GM21526 (cell line): ENCODE measurements around the gene OSGEP.

Experiments
- ATAC-seq: cut with Tn5 transposase; IDR thresholded peaks from one replicate; pipeline ENCODE4 v1.9.1; 2021; ENCODE audit warnings: moderate library complexity; ENCODE audit not compliant: unreplicated experiment, low FRiP score

OSGEP gene

DNA sequence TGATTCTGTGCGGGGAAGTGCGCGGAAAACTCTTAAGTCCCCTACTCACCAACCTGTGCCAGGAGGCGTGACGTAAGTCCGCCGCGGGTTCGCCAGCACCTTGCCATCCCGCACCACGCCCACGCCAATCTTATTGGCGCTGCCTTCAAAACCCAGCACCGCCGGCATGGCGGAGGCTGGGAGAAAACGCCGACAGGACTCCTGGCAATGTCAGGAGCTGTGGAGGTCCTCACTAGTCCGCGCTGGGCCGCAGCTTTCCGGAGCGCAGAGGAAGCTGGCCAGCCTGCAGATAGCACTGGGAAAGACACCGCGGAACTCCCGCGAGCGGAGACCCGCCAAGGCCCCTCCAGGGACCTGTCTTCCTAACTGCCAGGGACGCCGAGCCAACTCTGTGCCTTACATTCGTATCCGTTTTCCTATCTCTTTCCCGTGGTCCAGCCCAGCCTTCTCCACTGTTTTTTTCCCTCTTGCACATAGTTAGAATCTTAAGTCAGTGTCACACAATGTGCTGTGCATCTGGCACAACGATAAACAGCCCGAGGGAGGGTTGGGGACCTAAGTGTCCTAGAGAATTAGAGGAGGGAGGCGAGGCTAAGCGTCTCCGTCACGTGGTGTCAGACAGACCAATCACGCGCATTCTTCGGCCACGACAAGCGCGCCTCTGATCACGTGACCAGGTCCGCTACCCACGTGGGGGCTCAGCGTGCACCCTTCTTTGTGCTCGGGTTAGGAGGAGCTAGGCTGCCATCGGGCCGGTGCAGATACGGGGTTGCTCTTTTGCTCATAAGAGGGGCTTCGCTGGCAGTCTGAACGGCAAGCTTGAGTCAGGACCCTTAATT lies at the start of gene OSGEP, which contains the start of gene APEX1:
OSGEP (minus strand) TSS at position 297 of the 839 bp plus-strand sequence; CDS start at position 168, 129 bp downstream.
APEX1 (plus strand) TSS at position 711 of the 839 bp plus-strand sequence. CDS start 420 bp downstream, outside the sequence.
- ATAC-seq, result peak; percentile 73

DNA sequence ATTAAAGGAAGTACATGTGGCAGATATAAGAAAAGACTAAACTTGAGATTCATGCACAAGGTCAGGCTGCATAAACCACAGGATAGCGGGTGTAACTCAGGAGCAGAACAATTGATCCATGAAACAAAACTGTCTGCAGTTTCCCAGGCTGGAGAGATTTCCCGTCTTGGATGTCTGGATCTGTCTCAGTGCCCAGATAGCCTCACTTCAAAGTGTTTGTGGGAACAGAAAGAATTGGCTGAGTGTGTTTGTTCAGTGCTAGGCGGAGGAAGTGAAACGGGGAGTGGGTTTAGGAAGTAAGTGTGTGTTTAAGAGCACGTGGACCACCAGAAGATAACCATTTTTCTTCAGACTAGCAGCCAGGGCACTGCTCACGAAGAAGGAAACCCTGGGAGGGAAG lies 49.3 kb upstream of the OSGEP start:
- no peak for ATAC-seq

DNA sequence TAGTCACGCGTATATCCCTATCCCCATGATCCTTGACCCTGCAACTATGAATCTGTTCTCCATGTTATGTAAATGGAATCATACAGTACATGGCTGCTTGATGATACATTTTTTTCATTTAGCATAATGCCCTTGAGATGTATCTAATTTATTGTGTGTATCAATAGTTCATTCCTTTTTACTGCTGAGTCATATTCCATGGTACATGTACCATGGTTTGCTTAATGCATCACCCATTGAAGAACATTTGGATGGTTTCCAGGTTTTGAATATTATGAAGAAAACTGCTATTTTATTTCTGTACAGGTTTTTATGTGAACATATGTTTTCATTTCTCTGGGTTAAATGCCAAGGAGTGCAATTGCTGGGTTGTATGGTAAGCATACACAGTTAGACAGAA lies 46.7 kb upstream of the OSGEP start:
- no peak for ATAC-seq

DNA sequence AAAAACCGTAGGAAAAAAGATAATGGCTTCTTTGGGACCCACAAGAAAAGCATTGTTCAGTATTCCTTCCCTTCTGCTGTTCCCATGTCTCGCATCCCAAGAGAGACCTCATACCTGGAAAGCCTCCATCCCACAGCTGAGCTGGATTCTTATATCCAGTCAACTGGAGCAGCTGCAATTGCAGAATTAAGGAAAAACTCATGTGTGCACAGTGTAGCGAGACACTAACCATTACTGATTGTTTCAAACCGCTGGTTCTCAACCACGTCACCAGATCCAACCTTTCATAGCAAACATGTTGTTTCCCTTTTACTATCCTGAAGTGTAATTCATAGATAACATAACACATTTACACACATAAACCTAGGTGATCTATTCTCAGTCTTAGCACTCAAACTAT lies 45.3 kb upstream of the OSGEP start:
- no peak for ATAC-seq

DNA sequence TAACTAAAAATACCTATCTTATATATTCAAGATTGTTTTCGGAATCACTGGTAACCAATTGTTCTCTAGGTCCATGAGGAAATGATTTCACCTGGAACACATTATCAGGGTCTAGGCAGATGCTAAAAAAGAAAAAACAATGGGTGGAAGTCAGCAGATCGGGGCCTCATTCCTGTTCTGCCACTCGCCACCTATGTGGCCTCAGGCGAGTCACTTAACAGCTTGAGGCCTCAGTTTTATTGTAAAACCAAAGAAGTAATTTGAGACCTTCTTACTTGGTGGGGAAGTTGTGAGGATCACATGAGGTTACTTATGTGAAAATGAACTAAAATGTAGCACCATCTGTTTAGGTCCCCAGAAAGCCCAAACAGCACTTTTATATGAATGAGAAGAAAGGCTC lies 44.5 kb upstream of the OSGEP start:
- ATAC-seq, result no peak

DNA sequence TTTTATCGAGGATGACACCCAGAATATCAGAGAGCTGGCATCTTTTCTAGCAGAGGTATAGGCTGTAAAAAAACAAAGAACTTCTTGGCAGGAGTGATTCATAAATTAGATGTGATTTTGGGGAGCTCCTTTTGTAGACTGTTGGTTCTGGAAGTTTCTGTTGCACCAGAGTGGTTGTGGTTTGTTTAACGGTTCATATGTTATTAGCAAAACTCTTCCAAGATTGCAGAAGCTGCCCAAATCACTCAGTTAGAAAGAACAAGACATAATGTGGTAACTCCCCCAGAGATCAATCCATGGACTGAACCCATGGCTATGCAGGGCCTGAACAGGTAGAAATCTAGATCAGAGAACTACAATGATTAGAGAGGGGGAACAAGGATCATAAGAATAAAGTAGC lies 44.0 kb upstream of the OSGEP start:
- ATAC-seq, result no peak

DNA sequence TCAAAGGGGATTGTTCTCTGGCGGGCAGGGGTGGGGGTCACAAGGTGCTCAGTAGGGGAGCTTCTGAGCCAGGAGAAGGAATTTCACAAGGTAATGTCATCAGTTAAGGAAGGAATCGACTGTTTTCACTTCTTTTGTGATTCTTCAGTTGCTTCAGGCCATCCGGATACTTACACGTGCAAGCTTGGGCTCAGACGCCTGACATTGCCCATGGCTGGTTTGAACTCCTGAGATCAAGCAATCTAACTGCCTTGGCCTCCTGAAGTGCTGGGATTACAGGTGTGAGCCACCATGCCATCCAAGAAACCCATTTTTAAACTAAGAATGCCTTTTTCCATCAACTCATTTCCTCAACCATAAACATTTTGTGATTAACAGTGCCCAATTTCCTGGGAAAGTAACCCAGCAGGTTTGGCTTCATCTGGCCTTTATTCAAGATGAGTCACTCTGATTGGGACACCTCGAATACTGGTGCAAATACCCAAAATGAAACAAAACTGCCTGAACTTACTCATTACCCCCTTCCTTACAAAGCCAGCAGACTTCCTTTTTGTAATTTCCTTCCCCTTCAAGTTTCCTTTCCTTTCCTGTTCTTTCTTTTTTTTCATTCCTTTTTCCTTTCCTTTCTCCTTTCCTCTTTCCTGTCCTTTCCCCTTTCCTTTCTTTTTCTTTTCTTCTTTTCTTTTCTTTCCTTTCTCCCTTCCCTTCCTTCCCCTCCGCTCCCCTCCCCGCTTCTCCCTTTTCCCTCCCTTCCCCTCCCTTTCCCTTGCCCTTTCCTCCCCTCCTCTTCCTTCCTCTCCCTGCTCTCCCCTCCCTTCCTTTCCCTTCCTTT lies 40.5 kb upstream of the OSGEP start:
- ATAC-seq, result no peak

DNA sequence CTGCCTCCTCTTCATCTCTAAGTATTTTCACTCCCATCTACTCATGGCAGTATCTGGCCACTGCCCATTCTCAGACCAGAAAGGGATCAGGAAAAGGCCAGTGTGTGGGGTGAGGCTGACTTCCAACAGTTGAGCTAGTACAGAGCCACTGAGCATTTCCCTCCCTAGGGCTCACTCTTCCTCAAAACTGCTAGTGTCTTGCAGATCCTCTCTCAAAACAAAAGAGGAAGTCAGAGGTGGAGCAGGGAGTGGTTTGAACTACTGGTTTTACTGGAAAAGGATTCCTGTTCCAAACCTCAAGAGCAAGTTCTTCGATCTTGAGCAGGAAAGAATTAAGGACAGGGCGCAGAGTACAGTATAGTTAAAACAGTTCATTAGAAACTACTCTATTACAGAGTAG lies 39.0 kb upstream of the OSGEP start:
- no peak for ATAC-seq

DNA sequence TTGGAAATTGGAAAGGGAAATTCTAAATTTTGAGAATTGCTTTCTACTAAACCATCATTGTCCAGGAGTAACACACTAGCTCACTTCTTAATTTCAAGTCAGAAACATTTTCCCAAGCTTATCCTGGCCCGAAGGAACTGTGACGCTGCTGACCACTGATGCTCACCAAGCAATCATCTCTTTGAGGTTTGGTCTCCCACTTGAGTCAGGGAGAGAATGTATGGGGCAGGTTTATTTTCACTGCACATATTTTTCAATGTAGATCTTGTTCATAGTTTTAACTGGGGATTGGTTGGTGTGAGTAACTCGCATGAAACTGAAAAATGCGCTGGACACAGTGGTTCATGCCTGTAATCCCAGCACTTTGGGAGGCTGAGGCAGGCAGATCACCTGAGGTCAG lies 37.9 kb upstream of the OSGEP start:
- ATAC-seq, result no peak

DNA sequence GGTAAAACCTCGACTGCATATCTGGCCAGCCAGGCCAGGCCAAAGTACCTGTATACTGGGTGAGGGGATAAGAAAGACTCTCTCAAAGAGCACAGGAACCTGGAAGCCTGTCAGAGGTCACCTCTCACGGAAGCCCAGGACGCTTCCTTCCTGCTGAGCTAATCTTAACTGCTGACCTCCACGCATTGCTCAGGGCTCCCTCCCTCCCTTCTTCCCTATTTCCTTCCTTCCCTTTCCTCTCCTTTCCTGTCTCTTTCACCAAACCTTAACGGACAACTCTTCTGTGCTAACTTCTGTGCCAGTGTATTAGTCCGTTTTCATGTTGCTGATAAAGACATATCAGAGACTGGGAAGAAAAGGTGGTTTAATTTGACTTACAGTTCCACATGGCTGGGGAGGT lies 36.0 kb upstream of the OSGEP start:
- ATAC-seq, result no peak

DNA sequence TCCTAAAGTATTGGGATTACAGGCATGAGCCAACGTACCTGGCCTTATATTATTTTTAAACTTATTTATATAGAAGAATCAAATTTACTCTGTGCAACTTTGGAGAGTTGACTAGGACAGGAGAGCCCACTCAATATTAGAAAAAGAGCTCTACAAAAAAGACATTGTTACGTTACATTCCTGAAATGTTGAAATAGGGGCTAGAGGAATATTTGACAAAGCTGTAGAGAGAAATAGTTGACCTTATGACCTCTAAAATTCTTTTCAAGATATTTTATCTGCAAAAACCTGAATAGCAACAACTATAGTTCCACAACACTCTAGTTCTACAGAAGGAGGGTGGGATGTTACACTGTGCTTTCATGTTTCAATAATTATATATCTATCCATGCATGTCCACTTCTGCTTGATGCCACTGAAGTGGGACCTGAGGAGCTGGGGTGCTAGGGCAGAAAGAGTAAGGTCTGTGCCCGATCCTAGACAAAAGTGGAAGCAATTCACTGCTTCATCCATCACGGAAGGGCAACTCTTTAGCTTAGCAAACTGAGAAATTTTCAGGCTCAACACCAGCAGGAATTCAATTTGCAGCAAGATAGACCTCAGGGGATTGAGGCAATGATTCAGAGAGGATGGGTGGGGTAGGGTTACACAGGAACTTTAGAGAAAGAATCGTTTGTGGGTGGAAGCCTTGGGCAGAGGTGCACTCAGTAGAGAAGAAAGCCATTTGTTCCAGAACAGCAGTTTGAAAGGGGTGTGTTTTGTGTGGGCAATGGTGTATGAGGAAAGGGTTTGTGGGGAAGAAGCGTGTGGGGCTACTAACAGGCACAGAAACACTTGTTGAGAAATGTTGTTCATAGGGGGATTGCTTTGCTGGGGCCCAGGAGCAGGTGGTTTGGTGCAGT lies 34.7 kb upstream of the OSGEP start:
- no peak for ATAC-seq

DNA sequence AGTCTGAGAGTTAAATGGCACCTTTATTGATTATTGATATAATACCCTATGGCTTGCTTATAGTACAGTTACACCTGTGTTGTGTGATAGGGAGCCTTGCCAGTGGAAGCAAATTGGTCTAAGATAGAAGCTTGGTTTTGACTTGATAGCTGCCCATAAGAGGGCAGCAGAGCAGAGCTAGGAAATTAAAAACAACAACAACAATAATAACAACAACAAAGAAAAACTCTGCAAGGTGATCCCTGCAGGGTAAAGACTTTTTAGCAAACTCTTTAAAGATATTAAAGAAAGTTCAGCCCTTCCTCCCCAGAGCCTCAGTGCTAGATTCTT lies 32.7 kb upstream of the OSGEP start:
- no peak for ATAC-seq

DNA sequence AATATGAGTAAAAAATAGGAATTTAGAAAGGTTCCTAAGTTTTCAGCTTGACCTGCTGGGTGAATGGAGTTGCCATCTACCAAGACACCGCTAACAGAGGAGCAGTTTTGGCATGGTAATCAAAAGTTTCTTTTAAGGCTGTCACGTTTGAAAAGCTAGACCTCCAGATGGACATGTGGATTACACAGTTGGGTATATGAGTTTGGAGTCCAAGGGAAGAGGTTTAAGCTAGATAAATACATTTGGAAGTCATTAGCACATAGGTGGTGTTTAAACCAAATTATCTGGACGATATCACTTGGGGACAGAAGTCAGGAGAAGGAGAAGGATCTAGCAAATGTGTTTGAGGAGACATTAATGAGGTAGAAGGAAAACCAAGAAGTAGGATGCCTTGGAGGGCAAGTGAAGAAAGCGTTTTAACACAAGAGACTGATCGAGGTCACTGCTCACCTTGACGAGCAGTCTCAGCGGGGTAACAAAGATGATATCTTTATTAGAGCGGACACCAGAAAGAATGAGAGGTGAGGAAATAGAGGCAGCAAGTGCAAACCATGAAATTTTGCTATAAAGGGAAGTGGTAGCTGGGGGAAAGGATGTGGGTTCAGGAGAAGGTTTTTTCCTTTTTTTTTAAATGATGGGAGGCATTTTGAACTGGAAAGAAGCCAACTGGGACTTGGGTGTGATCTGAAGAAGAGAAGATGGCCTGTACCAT lies 32.2 kb upstream of the OSGEP start:
- no peak for ATAC-seq

DNA sequence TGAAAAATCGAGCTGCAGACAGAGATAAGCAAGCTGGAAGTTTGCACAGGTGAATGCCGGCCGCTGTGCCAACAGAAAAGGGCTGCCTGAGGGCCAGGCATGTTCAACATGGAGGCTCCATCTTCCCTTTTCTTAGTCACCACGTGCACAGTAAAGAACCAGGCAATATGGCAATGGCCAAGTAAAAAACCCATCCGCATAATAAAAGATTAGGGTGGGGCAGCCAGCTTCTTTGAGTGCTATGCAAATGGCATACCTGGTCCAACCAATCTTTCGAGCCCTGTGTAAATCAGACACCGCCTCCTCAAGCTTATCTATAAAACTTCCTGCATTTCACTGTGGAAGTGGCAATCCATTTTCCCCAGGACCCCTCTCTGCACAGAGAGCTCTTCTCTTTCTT lies 31.3 kb upstream of the OSGEP start:
- ATAC-seq, result no peak

DNA sequence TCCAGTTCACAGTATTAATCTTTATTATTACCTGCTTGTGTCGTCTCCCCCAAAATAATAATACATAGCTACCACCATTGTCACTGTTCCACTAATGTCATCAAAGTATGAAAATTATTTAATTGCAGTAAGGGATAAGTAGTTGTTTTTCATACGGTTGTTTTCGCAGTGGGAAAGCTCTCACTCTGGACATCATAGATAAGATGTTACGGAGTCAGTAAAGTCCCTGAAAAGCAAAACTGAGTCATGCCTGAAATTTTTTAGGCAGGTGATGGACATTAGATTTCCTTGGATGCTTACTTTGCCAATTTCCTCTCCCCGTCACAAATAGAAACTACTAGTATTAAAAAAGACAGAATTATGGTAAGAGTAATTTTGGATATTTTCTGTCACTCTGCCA lies 27.8 kb upstream of the OSGEP start:
- ATAC-seq, result no peak

DNA sequence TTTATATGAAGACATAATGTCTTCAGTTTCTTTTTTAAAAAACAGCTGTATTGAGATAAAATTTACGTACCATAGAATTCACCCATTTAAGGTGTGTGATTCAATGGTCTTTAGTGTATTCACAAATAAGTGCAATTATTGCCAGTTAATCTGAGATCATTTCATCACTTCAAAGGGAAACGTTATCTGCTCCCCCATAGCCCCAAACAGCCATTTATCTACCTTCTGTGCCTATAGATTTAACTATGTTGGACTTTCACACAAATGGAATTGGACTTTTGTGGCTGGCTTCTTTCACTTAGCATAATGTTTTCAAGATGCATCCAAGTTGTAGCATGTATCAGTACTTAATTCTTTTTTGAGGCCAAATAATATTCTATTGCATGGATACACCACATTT lies 24.3 kb upstream of the OSGEP start:
- ATAC-seq, result no peak

DNA sequence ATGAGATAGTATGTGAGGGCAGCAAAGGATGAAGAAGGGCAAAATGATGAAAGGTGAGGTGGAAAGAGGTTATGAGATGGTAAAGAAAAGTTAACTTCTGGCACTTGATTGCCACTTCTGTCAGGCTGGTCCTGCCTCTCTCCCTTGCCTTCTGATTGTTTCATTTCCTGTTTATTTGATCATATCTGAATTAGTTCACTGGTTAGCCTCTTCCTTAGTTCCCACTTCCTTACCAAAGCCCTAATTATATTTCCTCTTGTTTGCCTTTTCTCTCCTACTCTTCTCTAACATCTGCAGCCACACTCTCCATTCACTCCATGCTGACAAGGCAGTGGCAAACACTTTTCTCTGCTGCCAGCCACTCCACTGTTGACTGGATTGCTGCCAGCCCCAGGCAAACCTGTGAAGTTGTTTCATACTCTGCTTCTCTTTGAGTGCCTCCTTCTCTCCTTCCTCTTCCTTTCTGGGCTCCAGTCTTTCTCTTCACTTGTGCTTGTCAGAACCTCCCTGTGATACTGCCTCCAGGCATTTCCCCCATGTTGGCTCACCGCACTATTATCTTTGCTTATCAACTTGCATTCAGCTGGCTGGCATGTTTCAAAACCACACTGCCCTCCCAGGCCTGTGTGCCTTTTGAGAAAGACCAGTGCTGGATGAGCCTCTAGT lies 22.7 kb upstream of the OSGEP start:
- no peak for ATAC-seq

DNA sequence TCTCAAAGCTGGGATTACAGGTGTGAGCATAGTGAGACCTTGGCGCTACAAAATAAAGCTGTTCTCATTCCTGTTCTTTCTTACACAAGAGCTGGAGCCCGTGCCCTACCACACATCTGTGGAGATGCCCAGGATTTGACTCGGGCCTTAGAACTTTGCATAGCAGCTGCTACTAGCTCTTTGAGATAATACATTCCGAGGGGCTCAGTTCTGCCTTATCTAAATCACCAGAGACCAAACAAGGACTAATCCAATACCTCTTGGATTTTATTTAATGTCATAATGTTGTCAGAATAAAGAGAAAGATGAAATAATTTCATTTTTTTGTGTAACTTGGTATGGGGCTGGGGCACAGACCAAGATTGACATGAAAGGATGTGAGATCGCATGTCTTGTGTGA lies 22.2 kb upstream of the OSGEP start:
- no peak for ATAC-seq

DNA sequence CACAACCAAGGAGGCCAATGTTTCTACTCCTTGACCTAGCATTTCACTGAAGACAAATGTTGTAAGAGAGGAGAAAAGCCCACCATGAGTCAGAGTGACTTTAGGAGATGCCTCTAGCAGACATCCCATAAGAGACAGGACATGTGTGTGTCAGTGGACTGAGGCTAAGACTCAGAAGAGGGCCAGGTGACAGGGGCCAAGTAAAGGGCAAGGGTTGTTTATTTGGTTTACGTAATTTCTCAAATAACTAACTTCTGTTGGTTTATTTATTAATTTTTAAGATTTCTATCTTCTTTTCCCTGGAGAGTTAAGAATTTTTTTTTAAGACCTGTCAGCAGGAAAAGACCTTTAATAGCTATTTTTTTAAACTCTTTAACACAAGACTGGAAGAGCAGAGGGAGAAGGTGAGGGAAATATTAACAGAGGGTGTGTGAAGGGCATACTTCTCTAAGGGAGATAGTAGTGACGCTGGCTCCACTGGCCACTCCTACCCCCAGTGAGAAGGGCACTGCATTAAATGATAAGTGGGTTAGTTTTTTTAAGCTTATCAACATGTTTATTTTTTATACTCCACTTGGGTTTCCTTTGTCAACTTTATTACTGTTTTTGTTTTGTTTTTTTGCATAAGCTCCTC lies 18.0 kb upstream of the OSGEP start:
- no peak for ATAC-seq
